ENCODE data around the gene FAM76A.

DNA sequence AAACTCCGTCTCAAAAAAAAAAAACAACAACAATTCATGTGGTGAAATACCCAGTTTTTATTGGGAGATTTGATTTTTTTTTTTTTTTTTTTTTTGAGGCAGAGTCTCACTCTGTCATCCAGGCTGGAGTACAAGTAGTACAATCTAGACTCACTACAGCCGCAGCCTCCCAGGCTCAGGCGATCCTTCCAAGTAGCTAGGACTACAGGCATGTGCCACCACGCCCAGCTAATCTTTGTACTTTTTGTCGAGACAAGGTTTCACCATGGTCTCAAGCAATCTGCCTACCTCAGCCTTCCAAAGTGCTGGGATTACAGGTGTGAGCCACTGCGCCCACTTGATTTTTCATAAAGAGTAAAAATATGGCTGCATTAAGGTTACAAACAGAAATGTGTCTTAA lies 15.4 kb downstream of the FAM76A start:
- TF ChIP-seq, protein P1, sequence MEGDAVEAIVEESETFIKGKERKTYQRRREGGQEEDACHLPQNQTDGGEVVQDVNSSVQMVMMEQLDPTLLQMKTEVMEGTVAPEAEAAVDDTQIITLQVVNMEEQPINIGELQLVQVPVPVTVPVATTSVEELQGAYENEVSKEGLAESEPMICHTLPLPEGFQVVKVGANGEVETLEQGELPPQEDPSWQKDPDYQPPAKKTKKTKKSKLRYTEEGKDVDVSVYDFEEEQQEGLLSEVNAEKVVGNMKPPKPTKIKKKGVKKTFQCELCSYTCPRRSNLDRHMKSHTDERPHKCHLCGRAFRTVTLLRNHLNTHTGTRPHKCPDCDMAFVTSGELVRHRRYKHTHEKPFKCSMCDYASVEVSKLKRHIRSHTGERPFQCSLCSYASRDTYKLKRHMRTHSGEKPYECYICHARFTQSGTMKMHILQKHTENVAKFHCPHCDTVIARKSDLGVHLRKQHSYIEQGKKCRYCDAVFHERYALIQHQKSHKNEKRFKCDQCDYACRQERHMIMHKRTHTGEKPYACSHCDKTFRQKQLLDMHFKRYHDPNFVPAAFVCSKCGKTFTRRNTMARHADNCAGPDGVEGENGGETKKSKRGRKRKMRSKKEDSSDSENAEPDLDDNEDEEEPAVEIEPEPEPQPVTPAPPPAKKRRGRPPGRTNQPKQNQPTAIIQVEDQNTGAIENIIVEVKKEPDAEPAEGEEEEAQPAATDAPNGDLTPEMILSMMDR (IDR thresholded peaks at IDR 0.05), result no peak
- no peak for TF ChIP-seq POLR2AphosphoS5 (IDR thresholded peaks at IDR 0.05)

All from upper lobe of left lung (tissue), 4 donors.